ENCODE results near the gene CTU2. TPM values are rescaled to one million over a fixed set of nuclear protein-coding genes. Genes with fewer than 3 reads are reported as not detected.

CTU2 gene
- total RNA-seq, 1 donor from 2014 or later: 18.3 TPM

- no peaks in the 10 kb centered on the region for H3K27me3 ChIP-seq (ENCODE audit: insufficient read depth, low read length)
- no peak overlapping the region for H3K27ac ChIP-seq (ENCODE audit: low read depth, low read length)
- FAIRE-seq: no peak
- Mint-ChIP-seq H3K36me3 (ENCODE audit: low read depth, unreplicated experiment) (peaks cover 6% of the 10 kb centered on the region), H3K27ac (ENCODE audit: unreplicated experiment) (no peak overlapping the region), H3K4me3 (ENCODE audit: unreplicated experiment) (no peak overlapping the region), H3K4me1 (ENCODE audit: low read depth, unreplicated experiment) (no peaks in the 10 kb centered on the region), H3K9me3 (ENCODE audit: unreplicated experiment) (no peaks in the 10 kb centered on the region), H3K27me3 (ENCODE audit: low read depth, unreplicated experiment) (no peaks in the 10 kb centered on the region)
- H3K4me3 ChIP-seq (ENCODE audit: insufficient read depth, low read depth, low read length): no peak overlapping the region
- no peaks in the 10 kb centered on the region for H3K9me3 ChIP-seq (ENCODE audit: insufficient read depth, low read depth, low read length)
- H3K36me3 ChIP-seq (ENCODE audit: insufficient read depth, low read length): peaks cover 12% of the 10 kb centered on the region
- no peak overlapping the region for H3K9ac ChIP-seq (ENCODE audit: low read length)
- peaks cover 17% of the 10 kb centered on the region for H4K20me1 ChIP-seq (ENCODE audit: insufficient read depth, low read length)
- DNase-seq (ENCODE audit: low read depth): no peak
- no peak overlapping the region for H2AFZ ChIP-seq (ENCODE audit: low read depth, low read length)
- H3K4me2 ChIP-seq (ENCODE audit: low read length): no peak overlapping the region
- no peak for TF ChIP-seq EZH2 (IDR thresholded peaks at IDR 0.05; ENCODE audit: insufficient read depth, low read length)
- TF ChIP-seq, protein P1, sequence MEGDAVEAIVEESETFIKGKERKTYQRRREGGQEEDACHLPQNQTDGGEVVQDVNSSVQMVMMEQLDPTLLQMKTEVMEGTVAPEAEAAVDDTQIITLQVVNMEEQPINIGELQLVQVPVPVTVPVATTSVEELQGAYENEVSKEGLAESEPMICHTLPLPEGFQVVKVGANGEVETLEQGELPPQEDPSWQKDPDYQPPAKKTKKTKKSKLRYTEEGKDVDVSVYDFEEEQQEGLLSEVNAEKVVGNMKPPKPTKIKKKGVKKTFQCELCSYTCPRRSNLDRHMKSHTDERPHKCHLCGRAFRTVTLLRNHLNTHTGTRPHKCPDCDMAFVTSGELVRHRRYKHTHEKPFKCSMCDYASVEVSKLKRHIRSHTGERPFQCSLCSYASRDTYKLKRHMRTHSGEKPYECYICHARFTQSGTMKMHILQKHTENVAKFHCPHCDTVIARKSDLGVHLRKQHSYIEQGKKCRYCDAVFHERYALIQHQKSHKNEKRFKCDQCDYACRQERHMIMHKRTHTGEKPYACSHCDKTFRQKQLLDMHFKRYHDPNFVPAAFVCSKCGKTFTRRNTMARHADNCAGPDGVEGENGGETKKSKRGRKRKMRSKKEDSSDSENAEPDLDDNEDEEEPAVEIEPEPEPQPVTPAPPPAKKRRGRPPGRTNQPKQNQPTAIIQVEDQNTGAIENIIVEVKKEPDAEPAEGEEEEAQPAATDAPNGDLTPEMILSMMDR (IDR thresholded peaks at IDR 0.05; ENCODE audit: insufficient read depth, low read depth, low read length): no peak
- no peaks in the 10 kb centered on the region for H3K4me1 ChIP-seq (ENCODE audit: insufficient read depth, low read length)
- H3K79me2 ChIP-seq (ENCODE audit: insufficient read depth, low read length): no peaks in the 10 kb centered on the region
Observed at GRCh38 chr16:88723507-88723887, 17.2 kb downstream of the CTU2 start.

DNA sequence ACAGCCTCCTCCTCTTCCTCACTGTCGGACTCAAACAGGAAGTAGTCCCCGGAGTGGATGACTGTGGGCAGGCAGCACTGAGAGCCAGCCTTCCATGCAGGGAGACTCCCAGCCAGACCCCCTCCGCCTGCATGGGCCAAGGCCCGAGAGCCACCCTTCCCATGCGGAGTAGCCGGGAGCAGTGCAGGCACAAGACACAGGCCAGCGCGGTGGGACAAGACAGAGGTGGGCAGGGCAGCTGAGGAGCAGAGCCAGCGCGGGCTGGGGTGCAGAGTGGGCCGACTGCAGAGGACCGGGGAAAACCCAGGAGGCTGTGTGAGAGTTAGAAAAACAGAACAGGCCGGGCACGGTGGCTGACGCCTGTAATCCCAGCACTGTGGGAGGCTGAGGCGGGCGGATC lies 17.6 kb downstream of the CTU2 start:
- Histone ChIP-seq H2AFZ (ENCODE audit: low read depth, low read length) (no peak overlapping the region), H3K79me2 (ENCODE audit: insufficient read depth, low read length) (no peaks in the 10 kb centered on the region), H3K9me3 (ENCODE audit: insufficient read depth, low read depth, low read length) (no peaks in the 10 kb centered on the region), H3K4me1 (ENCODE audit: insufficient read depth, low read length) (no peaks in the 10 kb centered on the region), H3K4me3 (ENCODE audit: insufficient read depth, low read depth, low read length) (no peak overlapping the region), H3K27me3 (ENCODE audit: insufficient read depth, low read length) (no peaks in the 10 kb centered on the region), H3K27ac (ENCODE audit: low read depth, low read length) (no peak overlapping the region), H3K36me3 (ENCODE audit: insufficient read depth, low read length) (peaks cover 12% of the 10 kb centered on the region), H3K4me2 (ENCODE audit: low read length) (no peak overlapping the region), H3K9ac (ENCODE audit: low read length) (no peak overlapping the region), H4K20me1 (ENCODE audit: insufficient read depth, low read length) (peaks cover 13% of the 10 kb centered on the region)
- FAIRE-seq (no peak), DNase-seq (ENCODE audit: low read depth) (no peak)
- Mint-ChIP-seq H3K4me1 (ENCODE audit: low read depth, unreplicated experiment) (no peaks in the 10 kb centered on the region), H3K4me3 (ENCODE audit: unreplicated experiment) (no peak overlapping the region), H3K27me3 (ENCODE audit: low read depth, unreplicated experiment) (no peaks in the 10 kb centered on the region), H3K27ac (ENCODE audit: unreplicated experiment) (no peak overlapping the region), H3K9me3 (ENCODE audit: unreplicated experiment) (no peaks in the 10 kb centered on the region), H3K36me3 (ENCODE audit: low read depth, unreplicated experiment) (peaks cover 6% of the 10 kb centered on the region)
- no peak for TF ChIP-seq EZH2 (IDR thresholded peaks at IDR 0.05; ENCODE audit: insufficient read depth, low read length)
- TF ChIP-seq, protein P1 (IDR thresholded peaks at IDR 0.05; ENCODE audit: insufficient read depth, low read depth, low read length): no peak

GRCh38 chr16:88724855-88725555 lies 18.7 kb downstream of the CTU2 start:
- peaks cover 8% of the 10 kb centered on the region for H3K36me3 ChIP-seq (ENCODE audit: insufficient read depth, low read length)
- H3K4me1 ChIP-seq (ENCODE audit: insufficient read depth, low read length): no peaks in the 10 kb centered on the region
- Mint-ChIP-seq H3K4me3 (ENCODE audit: unreplicated experiment) (no peak overlapping the region), H3K9me3 (ENCODE audit: unreplicated experiment) (no peaks in the 10 kb centered on the region), H3K27ac (ENCODE audit: unreplicated experiment) (peak overlapping the region; percentile 47), H3K36me3 (ENCODE audit: low read depth, unreplicated experiment) (peaks cover 5% of the 10 kb centered on the region), H3K27me3 (ENCODE audit: low read depth, unreplicated experiment) (no peaks in the 10 kb centered on the region), H3K4me1 (ENCODE audit: low read depth, unreplicated experiment) (peaks cover 1% of the 10 kb centered on the region)
- FAIRE-seq (no peak), DNase-seq (ENCODE audit: low read depth) (no peak)
- H3K9me3 ChIP-seq (ENCODE audit: insufficient read depth, low read depth, low read length): no peaks in the 10 kb centered on the region
- no peak for TF ChIP-seq EZH2 (IDR thresholded peaks at IDR 0.05; ENCODE audit: insufficient read depth, low read length)
- TF ChIP-seq, protein P1 (IDR thresholded peaks at IDR 0.05; ENCODE audit: insufficient read depth, low read depth, low read length): no peak
- no peaks in the 10 kb centered on the region for H3K27me3 ChIP-seq (ENCODE audit: insufficient read depth, low read length)
- no peak overlapping the region for H3K27ac ChIP-seq (ENCODE audit: low read depth, low read length)
- H3K4me2 ChIP-seq (ENCODE audit: low read length): no peak overlapping the region
- no peak overlapping the region for H2AFZ ChIP-seq (ENCODE audit: low read depth, low read length)
- H4K20me1 ChIP-seq (ENCODE audit: insufficient read depth, low read length): peaks cover 10% of the 10 kb centered on the region
- peaks cover 4% of the 10 kb centered on the region for H3K79me2 ChIP-seq (ENCODE audit: insufficient read depth, low read length)
- H3K9ac ChIP-seq (ENCODE audit: low read length): no peak overlapping the region
- H3K4me3 ChIP-seq (ENCODE audit: insufficient read depth, low read depth, low read length): no peak overlapping the region

Data from astrocyte (in vitro differentiated cells and primary cell).